Astrocyte (in vitro differentiated cells and primary cell): ENCODE data around the gene DGKE.

Experiments
- CTCF ChIP-seq: IDR thresholded peaks from 2 replicates; pipeline ENCODE4 v1.5.1; 2011; ENCODE audit warnings: low read depth, mild to moderate bottlenecking, inconsistent platforms, low read length, moderate library complexity; ENCODE audit not compliant: insufficient read depth
- EZH2 ChIP-seq: IDR thresholded peaks from 2 replicates; pipeline ENCODE4 v1.6.1; 2012; ENCODE audit warnings: mild to moderate bottlenecking, low read length, inconsistent platforms; ENCODE audit not compliant: insufficient read depth

GRCh38 chr17:56819030-56819429 is 14.9 kb upstream of the DGKE start:
- no peak for TF ChIP-seq CTCF
- TF ChIP-seq EZH2: no peak
